Activated T-helper 1 cell treated with anti-CD3 and anti-CD28 coated beads, Interleukin-12 subunit alpha, Interleukin-12 subunit beta, Interleukin-2, Interleukin-4 antibody, amounts not matched to agents 30 ng/mL and 10 ng/mL and 1 ng/mL, durations not matched to agents 14 hours and 24 hours and 36 hours (primary cell): Measurements from ENCODE around the gene SND1. TPM values are rescaled to one million over a fixed set of nuclear protein-coding genes. Genes with fewer than 3 reads are reported as not detected.

Experiments
- DNase-seq: peaks from one replicate; pipeline ENCODE4 v3.0.0; 2021; ENCODE audit warnings: low spot score
- H3K27ac Mint-ChIP-seq: one replicate; pipeline ENCODE4 v1.8.0; 2021; ENCODE audit warnings: mild to moderate bottlenecking, mixed read lengths
- H3K27me3 Mint-ChIP-seq: one replicate; pipeline ENCODE4 v1.8.0; 2022; ENCODE audit warnings: mild to moderate bottlenecking, moderate library complexity, mixed read lengths; ENCODE audit not compliant: insufficient read depth
- H3K36me3 Mint-ChIP-seq: one replicate; pipeline ENCODE4 v1.8.0; 2021; ENCODE audit warnings: low read depth, mixed read lengths
- H3K4me1 Mint-ChIP-seq: one replicate; pipeline ENCODE4 v1.8.0; 2021; ENCODE audit warnings: low read depth, mixed read lengths
- H3K4me3 Mint-ChIP-seq: one replicate; pipeline ENCODE4 v1.8.0; 2021; ENCODE audit warnings: mild to moderate bottlenecking, moderate library complexity, mixed read lengths
- H3K9me3 Mint-ChIP-seq: one replicate; pipeline ENCODE4 v1.8.0; 2021; ENCODE audit warnings: mixed read lengths
- intact Hi-C: fragments of 100-400 bp; cut with micrococcal nuclease; formaldehyde crosslinking; loops from one replicate; pipeline ENCODE4 v1.15.1; 2024
- total RNA-seq: library from RNA; stranded (reverse); gene quantifications from 2 replicates; pipeline ENCODE4 v1.2.3, GENCODE V29; 2022

SND1 gene
- total RNA-seq, 1 donor from 2014 or later: 292 TPM

DNA sequence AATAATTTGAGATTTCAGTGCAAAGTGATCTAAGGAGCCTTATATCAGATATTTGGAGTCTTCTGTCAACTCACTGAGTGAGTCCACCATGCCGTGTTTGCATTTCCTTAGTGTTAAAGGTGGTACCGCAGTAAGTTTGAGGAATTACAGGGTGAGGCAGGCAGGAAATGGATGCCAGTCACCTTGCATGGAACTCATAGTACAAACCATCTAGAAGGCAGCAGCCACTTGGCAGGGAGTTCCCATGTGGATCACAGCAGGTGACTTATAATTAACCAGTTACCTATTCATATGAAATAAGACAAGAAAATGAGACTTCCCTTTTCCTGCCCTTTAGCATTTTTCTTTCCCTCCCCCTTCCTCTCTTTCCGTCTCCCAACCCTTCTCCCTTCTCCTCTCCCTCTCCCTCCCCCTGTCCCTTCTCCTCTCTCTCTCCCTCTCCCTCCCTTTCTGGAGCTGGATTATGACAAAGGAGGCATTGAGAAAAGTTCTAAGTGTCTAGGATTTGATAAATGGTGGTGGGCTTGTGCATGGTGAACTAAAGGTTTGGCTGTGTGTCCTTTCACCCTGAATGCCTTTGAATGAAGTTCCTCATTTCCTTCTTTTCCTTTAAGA is 285.2 kb downstream of the SND1 start:
- intact Hi-C loops: no loop called here
- DNase-seq: no peak
- H3K27me3 Mint-ChIP-seq: no peaks in the 10 kb centered on the region
- no peaks in the 10 kb centered on the region for H3K4me1 Mint-ChIP-seq
- no peak overlapping the region for H3K4me3 Mint-ChIP-seq
- no peak overlapping the region for H3K27ac Mint-ChIP-seq
- H3K36me3 Mint-ChIP-seq: peaks cover 15% of the 10 kb centered on the region
- H3K9me3 Mint-ChIP-seq: no peaks in the 10 kb centered on the region

DNA sequence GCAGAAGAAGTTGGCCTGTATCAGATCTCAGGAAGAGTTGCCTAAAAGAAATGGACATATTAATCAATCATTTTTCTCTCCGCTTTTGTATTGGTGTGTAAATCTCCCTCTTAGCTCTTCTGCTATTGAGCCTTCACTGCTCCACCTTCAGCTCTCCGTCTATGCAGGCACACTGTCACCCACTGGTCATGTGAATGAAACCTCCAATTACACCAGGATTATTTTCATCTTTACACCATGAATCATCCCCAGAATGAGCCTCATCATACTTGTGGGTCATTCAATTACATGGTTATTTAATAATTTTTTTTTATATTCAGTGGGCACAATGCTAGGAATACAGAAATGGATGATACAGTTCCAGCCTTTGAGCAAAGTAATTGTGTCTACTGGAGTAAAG is 286.6 kb downstream of the SND1 start:
- intact Hi-C loops: no loop called here
- Mint-ChIP-seq H3K9me3 (no peaks in the 10 kb centered on the region), H3K4me1 (no peaks in the 10 kb centered on the region), H3K27ac (no peak overlapping the region), H3K27me3 (no peaks in the 10 kb centered on the region), H3K36me3 (peaks cover 21% of the 10 kb centered on the region), H3K4me3 (no peak overlapping the region)
- no peak for DNase-seq

DNA sequence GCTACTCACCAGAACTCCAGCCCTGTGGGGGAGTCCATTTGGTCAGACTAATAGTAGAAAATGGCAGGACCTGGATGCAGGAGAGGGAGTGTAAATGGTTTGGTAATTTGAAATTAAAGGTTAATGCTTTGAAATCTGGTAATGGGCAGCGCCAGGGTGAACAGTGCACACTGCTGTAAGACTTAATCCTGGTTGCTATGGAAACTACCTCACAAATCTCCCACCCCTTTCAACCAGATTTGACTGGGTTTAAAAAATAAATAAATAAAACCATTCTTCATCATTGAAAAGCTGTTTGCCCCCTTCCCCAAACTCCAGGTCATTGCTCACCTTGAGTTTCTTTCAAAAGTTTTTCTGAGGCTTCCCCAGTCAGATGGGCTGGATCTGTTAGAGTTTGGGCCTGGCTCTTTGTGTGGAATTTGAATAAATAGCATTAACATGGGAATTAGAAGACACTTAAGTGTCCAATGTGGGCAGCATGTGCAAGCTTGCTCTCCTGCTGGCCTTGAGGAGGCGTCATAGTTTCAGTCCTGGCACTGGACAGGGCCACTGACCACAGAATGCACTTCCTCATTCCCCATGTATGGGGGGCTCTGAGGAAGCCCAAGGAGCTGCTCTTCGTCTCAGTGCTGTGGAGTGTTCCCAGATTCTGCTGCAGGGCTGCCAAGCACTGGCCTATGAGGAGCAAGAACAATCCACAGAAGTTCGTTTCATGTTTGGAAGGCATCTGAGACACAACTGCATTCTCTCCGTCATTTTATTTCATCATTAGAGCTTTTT is 288.6 kb downstream of the SND1 start:
- Mint-ChIP-seq H3K36me3 (peaks cover 24% of the 10 kb centered on the region), H3K4me1 (peaks cover 2% of the 10 kb centered on the region), H3K27me3 (no peaks in the 10 kb centered on the region), H3K9me3 (no peaks in the 10 kb centered on the region), H3K4me3 (no peak overlapping the region), H3K27ac (no peak overlapping the region)
- intact Hi-C loops: no loop called here
- no peak for DNase-seq

GRCh38 chr7:127941476-127942210 is 289.6 kb downstream of the SND1 start:
- Mint-ChIP-seq H3K4me1 (peaks cover 7% of the 10 kb centered on the region), H3K4me3 (no peak overlapping the region), H3K27me3 (no peaks in the 10 kb centered on the region), H3K36me3 (peaks cover 28% of the 10 kb centered on the region), H3K9me3 (no peaks in the 10 kb centered on the region), H3K27ac (no peak overlapping the region)
- DNase-seq: no peak
- intact Hi-C loops: no loop called here

DNA sequence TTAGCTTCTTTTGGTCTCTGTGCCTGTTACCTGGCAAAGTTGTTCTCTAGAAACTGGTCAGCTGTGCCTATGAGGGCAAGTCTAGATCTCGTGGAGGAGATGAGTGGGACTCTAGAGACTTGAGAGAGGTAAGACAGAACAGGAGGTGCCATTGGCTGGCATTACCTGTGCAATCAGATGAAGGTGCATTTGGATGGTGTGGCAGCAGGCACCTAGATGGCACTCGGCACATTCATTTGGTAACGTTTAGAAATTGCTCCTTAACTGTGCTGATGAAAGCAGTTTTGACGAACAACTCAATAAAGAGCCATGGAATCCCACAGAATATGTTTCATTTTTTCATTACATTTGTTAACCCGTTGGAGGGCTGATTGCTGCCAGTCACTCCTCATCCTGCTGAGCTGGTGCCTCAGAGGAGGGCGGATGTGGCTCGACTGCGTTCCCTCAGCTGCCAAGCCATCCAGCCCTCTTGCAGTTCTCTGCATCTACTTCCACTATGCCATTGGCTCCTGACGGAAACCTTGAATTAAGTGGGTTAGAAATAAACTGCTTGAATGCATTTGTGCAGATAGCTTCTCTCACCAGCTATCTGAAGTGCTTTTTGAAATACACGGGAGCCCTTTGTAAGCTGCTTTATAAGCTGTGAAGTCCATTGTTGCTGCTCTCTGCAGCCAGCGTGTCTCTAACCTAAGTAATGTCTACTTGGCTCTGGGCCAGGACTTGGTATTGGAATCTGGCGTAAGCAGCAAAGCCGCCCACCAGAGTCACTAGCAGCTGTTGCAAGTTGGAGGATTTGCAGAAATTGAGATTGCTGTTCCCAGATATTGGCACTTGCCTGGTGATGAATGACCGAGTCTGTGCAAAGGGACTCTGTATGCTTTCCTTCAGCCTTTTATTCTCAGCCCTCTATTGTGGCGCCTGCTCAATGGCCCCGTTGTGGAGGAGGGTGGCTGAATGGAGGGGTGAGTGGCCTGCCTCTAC is 291.8 kb downstream of the SND1 start:
- no peaks in the 10 kb centered on the region for H3K9me3 Mint-ChIP-seq
- no peak overlapping the region for H3K27ac Mint-ChIP-seq
- no peak for DNase-seq
- H3K27me3 Mint-ChIP-seq: no peaks in the 10 kb centered on the region
- H3K36me3 Mint-ChIP-seq: peaks cover 24% of the 10 kb centered on the region
- no peak overlapping the region for H3K4me3 Mint-ChIP-seq
- intact Hi-C loops: no loop called here
- peaks cover 7% of the 10 kb centered on the region for H3K4me1 Mint-ChIP-seq

DNA sequence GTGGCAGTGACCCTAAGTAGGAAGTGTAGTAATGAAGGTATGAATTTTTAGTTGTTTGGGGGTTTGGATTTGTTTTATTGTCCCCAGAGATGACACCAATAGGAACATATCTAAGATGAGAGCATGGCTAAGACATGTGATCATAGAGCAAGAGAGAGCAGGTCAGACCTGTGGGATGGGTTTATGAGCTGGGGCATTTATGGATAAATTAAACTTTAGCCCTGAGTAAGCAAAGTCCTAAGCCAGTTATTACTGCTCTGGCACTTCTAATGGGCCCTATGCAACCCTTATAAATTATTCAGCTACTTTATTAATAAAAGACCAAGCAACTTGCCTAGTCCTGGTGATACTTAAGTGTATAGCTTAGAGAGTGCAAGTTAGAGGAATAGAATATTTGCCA is 294.1 kb downstream of the SND1 start:
- no peak overlapping the region for H3K27ac Mint-ChIP-seq
- intact Hi-C loops: no loop called here
- peaks cover 25% of the 10 kb centered on the region for H3K36me3 Mint-ChIP-seq
- no peak for DNase-seq
- H3K27me3 Mint-ChIP-seq: no peaks in the 10 kb centered on the region
- H3K9me3 Mint-ChIP-seq: no peaks in the 10 kb centered on the region
- no peak overlapping the region for H3K4me3 Mint-ChIP-seq
- peaks cover 7% of the 10 kb centered on the region for H3K4me1 Mint-ChIP-seq

- DNase-seq: no peak
- Mint-ChIP-seq H3K4me1 (peaks cover 7% of the 10 kb centered on the region), H3K9me3 (no peaks in the 10 kb centered on the region), H3K27me3 (no peaks in the 10 kb centered on the region), H3K36me3 (peaks cover 28% of the 10 kb centered on the region), H3K27ac (no peak overlapping the region), H3K4me3 (no peak overlapping the region)
- intact Hi-C loops: no loop called here
Observed at GRCh38 chr7:127946847-127947246, 294.9 kb downstream of the SND1 start.

DNA sequence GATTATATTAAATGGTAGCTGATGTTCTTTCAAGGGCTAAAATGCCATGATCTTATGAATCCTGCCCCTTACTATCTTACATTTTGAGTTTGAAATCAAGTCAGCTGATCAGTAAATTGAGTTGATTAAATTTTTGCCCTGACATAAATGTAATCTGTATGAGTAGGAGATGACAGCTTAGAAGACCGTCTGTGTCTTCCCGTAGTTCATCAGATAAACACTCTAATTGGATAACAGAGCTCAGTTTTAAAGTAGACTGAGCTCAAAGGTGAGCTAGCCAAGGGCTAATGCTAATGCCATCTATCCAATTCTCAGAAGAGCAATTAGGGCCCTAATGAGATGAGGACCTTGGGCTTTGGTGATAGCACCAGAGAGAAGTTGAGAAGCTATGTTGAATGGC is 296.3 kb downstream of the SND1 start:
- H3K9me3 Mint-ChIP-seq: no peaks in the 10 kb centered on the region
- peaks cover 7% of the 10 kb centered on the region for H3K4me1 Mint-ChIP-seq
- peaks cover 22% of the 10 kb centered on the region for H3K36me3 Mint-ChIP-seq
- no peak overlapping the region for H3K4me3 Mint-ChIP-seq
- H3K27ac Mint-ChIP-seq: no peak overlapping the region
- H3K27me3 Mint-ChIP-seq: no peaks in the 10 kb centered on the region
- no peak for DNase-seq
- intact Hi-C loops: no loop called here

- no peak overlapping the region for H3K4me3 Mint-ChIP-seq
- peak overlapping the region; percentile 42 for H3K27ac Mint-ChIP-seq
- no peaks in the 10 kb centered on the region for H3K27me3 Mint-ChIP-seq
- H3K9me3 Mint-ChIP-seq: no peaks in the 10 kb centered on the region
- peaks cover 21% of the 10 kb centered on the region for H3K36me3 Mint-ChIP-seq
- intact Hi-C loops: no loop called here
- DNase-seq: no peak
- H3K4me1 Mint-ChIP-seq: peaks cover 7% of the 10 kb centered on the region
Observed at GRCh38 chr7:127948930-127949329, 296.9 kb downstream of the SND1 start.

GRCh38 chr7:127949769-127950222 is 297.8 kb downstream of the SND1 start:
- intact Hi-C loops: no loop called here
- DNase-seq: no peak
- Mint-ChIP-seq H3K36me3 (peaks cover 18% of the 10 kb centered on the region), H3K4me3 (no peak overlapping the region), H3K27me3 (no peaks in the 10 kb centered on the region), H3K9me3 (no peaks in the 10 kb centered on the region), H3K27ac (no peak overlapping the region), H3K4me1 (peaks cover 7% of the 10 kb centered on the region)

GRCh38 chr7:127950233-127950935 is 298.4 kb downstream of the SND1 start:
- no peak overlapping the region for H3K27ac Mint-ChIP-seq
- no peak overlapping the region for H3K4me3 Mint-ChIP-seq
- peaks cover 7% of the 10 kb centered on the region for H3K4me1 Mint-ChIP-seq
- DNase-seq: no peak
- H3K36me3 Mint-ChIP-seq: peaks cover 18% of the 10 kb centered on the region
- H3K27me3 Mint-ChIP-seq: no peaks in the 10 kb centered on the region
- H3K9me3 Mint-ChIP-seq: no peaks in the 10 kb centered on the region
- intact Hi-C loops: no loop called here
